COLO829 (cell line): ENCODE measurements around the gene GAMT.
"Not testable (repeated sequence)": the region's sequence is repeated elsewhere in the genome, so short reads cannot be mapped to it uniquely, and the experiment has no call there.

Experiments
- DNase-seq: peaks from one replicate; pipeline ENCODE4 v3.0.0; 2012; ENCODE audit warnings: low spot score

The GAMT gene

DNA sequence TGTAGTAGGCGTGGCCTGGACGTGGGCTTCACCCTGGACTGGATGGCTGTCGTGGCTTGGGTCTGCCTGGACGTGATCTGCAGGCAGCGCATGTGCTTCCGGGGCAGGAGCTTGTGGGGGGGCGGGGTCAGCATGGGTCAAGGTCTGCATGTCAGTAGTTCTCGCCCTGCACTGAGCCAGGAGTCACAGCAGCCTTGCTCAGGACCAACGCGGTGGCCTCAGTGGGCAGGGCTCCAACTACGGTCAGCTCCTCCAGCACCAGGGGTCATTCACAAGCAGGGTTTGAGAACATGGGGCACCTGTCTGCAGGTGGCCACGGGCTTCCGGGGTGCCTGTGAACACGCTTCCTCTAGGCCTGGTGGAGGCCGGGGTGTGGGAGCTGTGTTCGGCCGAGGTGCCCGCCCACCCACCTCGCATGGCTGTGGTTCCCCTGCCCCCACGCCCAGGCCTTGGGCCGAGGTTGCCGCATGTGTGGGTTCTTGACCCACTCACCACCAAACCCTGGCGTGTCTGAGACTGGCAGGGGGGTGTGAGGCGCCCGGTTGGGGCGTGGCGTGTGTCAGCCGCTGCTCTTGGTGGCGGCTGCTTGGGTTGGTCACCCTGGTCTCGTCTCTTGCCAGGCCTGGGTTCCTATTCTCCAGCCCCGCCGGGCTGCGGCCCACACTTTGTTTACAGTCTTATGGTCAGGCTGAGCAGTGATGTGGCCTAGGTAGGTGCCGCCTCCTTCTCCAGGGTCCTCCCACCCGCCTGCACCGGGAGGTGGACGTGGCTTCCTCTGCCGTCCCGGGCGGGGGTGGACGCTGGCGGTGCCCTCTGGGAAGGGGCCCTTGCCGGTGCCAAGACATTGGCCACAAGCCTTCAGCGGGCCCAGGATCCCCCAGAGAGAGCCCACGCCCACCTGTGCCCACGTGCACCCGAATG, 32.0 kb upstream of the GAMT start:
- no peak for DNase-seq

DNA sequence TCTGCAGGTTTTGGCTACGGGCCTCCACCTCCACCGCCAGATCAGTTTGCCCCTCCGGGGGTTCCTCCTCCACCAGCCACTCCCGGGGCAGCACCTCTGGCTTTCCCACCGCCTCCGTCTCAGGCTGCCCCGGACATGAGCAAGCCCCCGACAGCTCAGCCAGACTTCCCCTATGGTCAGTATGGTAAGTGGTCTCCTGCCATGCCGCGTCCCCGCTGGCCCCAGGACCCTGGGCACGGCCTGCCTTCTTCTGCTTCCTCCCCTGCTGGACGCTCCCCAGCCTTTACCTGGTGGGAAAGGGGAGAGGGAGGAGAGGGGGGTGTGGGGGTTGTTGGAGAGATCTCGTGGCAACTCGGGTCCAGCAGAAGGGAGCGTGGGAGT, 31.2 kb upstream of the GAMT start:
- no peak for DNase-seq

DNA sequence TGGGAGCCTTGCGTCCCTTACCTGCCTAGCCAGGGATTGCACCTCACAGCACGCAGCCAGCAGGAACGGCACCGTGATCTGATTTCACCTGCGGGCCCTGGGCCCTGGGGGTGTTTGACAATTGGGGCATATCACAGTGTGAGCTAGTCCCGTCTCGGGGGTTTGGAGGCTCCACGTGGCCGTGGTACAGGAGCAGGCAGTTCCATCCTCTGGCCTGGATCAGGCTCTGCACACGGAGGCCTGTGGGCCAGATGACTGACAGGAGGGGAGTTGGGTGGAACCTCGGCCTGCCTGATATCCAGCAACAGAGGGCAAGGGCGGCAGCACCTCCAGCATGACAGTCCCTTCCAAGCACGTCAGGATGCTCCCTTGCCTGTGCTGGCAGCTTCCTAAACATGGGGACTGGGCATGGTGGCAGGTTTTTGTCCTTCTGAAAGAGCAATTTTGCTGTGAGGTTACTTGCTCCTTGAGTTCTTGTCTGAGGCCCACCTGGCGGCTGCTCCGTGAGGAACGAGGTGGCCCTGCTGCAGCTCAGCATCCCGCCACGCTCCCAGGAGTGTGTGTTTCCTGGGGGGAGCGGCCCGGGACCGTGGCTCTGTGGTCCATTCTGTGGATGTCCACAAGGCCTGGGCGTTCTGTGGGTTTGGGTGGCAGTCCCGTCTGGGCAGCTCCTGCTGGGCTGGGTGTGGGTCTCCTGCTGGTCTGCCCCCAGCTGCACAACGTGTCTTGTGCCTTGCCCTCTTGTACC, 30.6 kb upstream of the GAMT start:
- no peak for DNase-seq

DNA sequence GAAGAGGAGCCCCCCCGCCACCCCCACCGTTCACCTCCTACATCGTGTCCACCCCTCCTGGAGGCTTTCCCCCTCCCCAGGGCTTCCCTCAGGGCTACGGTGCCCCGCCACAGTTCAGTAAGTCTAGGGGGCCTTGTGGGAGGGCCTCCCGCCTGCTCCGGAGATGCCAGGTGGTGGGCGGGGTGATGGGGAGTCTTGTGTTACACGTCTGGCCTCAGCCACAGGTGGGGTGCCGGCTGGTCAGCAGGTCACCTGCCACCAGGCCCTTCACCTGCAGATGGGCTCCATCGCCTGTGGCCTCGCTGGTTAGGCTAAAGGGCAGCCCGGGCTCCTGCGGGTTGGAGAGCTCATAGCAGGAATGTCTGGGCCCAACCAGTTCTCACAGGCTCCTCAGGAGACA, 28.9 kb upstream of the GAMT start:
- no peak for DNase-seq

DNA sequence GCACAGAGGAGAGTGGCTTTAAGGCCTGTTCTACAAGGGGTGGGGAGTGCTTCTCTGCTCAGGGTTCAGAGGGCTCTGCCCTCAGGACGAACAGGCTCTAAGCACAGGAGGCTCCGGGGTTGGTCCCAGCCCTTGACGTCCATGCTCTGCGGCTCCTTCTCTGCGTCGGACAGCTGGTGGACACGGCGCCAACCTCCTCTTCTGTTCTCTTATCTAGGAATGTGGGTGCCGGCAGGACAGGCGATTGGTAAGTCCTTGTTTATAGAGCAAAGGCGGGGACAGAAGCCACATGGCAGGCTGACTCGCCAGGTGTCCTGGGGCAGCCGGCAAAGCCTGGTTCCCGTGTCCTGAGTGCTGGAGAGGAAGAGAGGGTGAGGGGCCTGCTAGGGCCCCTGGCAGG, 28.4 kb upstream of the GAMT start:
- no peak for DNase-seq

DNA sequence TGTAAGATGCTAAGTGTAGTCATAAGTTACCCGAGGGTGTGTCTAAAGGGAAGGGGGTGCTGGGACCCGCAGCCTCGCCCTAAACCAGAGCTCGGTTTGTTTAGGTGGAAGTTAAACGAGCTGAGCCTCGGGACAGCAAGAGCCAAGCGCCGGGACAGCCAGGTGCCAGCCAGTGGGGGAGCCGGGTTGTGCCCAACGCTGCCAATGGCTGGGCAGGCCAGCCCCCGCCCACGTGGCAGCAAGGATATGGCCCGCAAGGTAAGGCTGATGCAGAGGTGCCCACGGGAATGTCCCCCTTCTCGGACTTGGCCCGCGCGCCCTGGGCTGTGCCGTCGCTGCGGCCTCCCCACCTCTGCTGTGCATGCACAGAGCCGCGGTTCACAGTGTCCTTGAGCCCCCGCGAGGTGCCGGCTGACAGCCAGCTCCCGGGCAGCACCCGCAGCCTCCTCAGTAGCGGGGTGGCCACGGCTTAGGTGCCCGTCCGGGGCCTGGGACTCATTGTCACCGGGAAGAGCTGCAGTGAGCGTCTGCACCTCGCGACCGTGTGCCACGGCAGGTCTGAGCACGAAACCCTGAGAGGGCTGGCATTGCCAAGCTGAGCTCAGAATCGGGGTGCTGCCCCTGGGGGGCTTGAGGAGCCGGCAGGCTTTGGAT, 27.5 kb upstream of the GAMT start:
- DNase-seq = no peak

DNA sequence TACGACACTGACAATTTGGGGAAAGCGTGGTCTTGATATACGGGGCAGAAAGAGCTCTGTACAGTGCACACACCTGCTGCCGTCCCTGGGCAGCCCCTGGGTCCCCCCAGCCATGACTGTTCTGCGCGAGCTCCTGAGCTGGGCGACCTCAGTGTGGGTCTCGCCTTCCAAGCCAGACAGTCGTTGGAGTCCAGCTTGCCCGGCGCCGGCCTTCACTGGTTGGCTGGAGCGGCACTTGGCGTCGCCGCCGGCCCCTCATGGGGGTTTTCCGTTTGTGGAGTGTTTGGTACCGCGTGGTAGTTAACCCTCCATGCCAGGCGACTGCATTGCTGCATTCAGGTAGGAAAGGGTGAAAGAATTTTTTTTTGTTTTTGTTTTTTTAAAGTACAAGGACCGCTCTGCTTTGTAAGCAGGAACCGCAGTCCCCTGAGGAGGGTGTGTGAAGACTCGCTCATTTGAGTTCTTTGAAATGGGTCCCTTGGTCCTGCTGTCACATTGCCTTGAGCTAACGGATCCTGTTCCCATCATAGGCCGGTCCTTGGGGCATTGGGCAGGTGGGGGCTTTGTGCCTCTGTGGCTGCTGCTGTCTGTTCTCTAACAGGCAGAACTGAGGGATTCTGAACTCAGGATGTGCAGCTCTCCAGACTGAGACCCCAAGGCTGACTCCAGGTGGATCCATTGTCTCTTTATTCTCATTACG, 26.0 kb upstream of the GAMT start:
- DNase-seq = no peak

DNA sequence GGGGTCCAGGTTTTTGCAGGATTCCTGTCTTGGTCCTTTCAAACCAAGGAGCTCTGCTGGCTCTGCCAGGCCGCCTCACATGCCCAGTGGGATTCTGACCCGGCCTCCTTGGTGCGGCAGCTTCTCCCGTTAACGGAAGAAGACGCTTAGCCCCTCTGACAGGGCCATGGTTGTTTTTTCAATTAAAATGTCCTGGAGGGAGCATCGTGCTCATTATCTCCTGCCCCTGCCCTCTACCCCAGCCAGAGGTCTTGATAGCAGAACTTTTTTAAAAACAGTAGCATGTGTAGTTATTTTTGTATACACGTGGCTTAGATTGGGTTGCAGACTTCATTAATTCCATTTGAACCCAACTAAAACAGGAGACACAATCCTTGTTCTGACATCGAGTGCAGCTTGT, 25.4 kb upstream of the GAMT start:
- DNase-seq = no peak

DNA sequence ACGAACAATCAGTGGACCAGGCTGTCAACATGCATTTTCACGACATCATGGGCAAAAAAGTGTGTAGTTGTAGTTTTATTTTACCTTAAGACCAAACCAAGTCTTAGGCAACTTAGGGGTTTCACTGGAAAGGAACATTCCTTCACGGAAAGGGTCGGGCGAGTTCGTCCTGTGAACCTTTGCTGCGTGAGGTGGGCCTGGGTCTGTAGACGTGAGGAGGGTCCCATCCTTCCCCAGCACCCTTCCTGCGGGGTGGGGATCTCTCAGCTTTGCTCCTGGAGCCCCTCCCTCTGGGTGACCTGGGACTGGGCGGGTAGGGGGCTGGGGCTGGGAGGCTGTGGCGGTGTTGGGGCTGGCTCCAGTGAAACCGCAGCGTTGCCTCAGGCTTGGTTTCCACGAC, 24.6 kb upstream of the GAMT start:
- no peak for DNase-seq

DNA sequence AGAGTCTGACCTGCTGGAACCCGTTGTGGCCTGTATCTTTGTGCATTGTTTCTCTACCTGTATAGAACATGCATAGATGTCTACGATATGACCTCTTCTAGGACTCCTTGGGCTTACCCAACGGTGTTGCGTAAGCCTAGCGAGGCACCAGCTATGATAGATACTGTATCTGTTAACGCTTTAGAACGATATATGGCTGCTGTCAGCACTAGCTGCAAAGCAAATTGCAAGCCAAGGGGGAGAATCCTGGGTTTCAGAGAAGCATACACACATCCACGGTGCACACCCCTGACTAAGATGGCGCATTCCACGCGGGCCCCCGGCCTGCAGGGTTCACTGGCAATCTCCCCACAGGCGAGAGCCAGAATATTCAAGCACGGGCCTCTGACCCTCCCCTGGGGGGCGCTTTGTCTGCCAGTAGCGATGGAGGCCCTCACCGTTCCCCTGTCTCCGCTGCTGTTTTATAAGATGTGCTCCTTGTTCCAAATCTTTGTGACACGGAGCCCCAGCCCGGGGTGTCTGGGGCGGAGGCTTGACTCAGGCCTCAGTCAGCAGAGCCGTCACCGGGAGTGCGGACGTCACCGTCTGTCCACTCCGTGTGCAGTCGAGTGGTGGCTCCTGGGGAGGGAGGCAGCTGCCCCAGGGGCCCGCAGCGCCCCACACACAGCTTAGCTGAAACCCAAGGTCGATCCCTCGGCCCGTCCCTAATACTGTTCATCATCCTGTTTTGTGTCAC, 23.9 kb upstream of the GAMT start:
- DNase-seq = no peak

DNA sequence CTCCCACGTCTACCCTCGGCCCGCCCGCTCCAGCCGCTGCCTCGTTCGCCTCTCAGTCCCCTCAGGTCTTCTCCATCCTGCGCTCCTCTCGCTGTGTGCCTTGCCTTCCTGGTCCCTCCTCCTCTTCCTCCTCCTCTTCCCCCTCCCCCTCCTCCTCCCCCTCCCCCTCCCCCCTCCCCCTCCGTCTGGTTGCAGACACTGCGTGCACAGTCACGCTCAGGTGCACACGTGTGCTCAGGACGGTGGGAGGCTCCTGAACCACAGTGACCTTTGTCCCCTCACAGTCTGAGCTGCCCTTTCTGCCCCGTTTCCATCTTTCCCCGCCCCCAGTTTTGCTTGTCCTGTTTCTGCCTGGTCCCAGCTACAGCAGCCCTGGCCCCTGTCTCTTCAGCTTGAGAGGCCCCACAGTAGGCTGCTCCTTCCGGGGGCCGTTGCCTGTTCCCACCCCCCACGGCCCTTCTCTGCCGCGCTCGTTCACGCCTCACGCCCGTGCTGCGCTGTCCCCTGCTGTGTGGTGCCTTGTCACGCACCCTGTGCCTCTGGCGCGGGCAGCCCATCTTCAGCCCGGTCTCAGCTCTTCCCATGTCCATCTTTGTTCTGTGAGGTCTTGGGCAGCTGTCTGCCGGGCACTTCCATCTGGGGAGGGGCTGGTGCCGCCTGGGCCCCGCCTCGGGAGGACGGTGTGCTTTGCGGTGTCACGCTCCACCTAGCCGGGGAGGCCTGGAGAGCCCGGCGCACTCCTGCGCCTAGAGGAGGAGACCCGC, 23.0 kb upstream of the GAMT start:
- DNase-seq = no peak

DNA sequence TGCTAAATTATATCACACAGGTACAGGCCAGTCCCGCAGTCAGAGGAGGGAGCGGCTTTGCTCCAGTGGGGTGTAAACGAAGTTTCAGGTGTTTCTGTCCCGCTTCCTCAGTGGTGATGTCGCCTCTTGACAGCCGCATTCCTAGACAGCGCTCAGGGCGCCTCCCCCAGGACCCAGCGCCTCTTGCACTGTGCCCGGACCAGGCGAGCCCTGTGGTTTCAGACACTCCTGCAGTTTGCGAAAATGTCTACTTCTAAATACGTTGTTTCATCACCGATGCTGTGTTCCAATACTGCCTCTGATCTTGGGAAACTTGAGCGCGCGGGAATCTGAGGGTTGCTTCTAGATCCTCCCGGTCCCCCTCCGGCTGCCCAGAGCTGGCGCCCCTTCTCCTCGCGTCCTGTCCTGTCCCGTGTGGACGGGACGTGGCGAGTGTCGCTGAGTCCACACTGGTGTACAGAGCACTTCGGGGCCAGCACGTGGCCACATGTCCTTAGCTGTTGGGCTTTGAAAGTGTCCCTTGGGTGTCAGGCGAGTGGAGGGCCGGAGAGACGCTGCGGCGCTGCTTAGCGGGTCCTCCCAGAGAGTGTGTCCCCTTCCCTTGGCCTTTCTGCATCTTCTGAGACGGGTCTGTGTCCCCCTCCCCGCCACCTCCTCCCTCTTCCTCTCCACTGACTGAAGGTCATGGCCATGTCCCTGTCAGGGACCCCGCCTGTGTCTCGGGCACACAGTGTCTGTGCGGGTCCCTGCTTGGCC, 22.3 kb upstream of the GAMT start:
- no peak for DNase-seq

DNA sequence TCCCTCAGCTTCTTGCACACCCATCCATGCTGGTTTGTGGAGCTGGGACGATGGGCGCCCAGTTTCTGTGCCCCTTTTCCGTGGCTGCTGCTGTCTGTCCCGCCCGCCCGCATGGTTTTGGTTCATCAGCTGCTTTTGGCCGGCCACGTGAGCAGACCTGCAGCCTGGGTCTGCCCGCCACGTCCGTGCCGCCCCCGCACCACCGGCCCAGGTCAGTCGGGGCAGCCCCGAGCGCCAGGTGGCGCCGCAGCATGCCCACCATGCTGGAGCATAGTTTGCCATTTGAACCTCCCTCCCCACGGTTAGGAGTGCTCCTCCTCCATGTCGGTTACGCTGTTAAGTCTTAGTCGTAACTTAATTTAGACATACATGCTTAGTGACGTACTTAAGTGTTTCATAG, 21.6 kb upstream of the GAMT start:
- DNase-seq = no peak

DNA sequence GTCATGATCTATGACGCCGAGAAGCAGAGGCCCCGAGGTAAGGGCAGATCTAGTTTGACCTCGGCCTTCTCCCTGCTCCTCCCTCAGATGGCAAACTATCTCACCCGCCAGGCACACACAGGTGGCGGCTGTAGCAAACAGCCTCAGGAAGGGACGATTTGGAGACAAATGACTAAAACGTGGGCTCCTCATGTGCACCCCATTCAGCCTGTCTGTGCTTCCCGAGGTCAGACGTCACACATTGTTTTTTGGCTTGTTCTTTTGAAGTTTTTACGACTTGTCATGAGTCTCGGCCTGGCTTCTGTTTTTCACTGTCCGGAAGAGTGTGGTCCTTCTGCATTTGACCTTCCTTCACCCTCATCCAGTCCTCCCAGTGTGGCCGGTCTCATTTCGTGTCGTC, 21.0 kb upstream of the GAMT start:
- no peak for DNase-seq

DNA sequence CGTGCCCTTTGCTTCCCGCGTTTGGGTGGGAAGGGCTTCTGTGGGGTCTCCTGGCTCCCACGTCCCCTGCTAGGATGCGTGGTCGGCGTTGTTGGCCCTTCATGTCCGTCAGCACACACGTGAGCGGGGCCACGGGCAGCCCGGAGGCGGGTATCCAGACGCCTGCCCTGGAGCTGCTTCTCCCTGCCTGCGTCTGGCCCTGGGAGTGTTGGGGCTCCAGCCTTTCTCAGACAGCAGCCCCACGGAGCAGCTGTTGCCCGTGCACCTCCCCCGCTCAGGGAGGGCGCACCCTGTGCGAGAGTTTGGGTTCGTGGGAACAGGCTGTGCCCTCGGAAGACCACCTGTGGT, 20.6 kb upstream of the GAMT start:
- DNase-seq = no peak

DNA sequence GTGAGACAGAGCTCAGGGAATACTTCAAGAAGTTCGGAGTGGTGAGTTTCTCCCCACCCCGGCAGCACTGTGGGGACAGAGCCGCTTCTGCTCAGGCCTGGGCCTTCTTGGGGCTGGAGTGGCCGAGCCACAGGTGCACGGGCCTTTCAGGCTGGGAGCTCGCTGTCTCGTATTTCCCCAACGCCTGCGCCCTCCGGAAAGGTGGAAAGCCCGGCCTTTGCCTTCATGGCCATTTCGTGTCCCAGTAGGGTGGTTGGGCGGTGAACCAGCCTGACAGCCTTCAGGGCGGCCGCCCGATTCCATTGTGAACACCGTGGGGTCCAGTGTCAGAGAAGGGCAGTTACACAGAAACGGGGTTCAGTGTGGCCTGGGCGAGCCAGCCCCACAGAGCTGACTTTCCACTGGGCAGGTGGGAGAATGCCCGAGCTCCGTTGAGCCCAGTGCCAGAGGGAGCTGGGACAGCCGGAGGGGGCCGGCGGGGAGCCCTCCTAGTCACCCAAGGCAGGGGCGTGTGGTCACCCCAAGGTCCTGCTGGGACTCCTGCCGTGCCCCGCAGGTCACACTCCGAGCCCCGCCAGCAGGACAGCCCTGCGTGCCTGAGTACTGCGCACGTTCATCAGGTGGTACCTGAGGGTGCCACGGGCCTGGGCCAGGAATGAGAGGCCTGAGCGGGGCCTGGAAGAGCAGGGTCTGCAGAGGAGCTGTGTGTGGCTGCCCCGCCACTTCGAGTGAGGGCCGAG, 20.0 kb upstream of the GAMT start:
- no peak for DNase-seq

DNA sequence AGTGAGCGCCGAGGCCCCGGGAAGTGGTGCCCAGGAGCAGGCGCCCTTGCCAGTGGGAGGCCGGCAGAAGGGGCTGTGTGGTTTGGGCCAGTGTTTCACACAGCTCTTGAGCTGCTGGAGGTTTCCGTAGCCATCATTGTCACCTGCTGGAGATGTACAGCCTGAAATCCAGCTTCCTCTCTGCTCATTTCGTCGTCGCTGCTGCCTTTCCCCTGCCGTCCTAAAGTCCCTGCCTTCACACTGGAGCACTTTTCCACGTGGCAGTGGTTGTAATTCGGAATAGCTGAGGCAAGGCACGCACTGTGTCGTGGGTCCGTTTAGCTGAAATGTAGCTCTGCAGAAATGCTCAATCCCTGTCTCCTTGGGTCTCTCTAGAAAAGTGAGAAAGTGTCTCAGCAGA, 19.2 kb upstream of the GAMT start:
- DNase-seq = no peak

DNA sequence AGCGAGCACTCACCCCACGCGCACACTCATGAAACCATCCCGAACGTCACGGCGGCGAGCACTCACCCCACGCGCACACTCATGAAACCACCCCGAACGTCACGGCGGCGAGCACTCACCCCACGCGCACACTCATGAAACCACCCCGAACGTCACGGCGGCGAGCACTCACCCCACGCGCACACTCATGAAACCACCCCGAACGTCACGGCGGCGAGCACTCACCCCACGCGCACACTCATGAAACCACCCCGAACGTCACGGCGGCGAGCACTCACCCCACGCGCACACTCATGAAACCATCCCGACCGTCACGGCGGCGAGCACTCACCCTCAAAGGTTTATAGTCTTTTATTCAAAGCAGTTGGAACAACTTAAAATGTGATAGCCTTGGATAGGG, 18.7 kb upstream of the GAMT start:
- not testable (repeated sequence) for DNase-seq

DNA sequence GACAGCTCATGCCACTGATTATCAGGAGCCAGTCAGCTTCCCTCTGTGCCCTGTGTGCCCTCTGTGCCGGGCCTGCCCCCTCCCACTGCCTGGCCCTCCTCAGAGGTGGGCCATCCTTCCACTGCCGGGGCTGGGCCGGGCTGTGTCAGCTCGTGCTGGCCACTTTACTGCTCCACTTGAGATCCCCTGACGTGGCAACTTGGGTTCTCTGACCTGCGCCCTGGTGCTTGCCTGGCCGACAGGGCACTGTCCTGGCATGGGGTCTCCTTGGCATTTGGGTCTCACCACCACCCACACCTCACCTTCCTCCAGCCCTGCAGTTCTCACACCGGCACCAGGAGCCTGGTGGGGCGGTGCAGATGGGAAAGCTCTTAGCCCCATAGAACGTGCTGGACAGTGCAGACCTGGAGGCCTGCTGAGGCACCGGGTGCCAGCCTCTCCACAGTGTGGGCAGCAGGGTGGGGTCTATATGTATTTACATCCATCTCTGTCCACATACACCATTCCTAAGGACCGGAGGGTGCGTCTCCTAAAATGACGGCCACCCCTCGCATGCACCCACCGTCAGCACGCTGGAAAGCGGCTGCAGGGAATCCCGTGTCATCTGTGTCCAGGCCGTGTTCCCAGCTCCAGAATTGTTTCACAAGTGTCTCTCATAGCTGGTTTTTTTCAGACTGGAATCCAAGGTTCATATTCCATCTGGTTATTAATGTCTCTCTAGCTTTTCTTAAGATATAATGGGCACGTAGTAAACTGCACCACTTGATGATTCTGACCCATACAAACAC, 17.8 kb upstream of the GAMT start:
- no peak for DNase-seq
